SU-DHL-6 (cell line): ENCODE results near the gene CCNY.

Experiments
- H2AFZ ChIP-seq: fragments of 200-600 bp; sonication (generic); 2 replicates; pipeline ENCODE4 v1.6.1; 2014; ENCODE audit warnings: low read depth, mild to moderate bottlenecking, moderate library complexity, mixed read lengths, antibody characterized with exemption, low read length; ENCODE audit not compliant: severe bottlenecking
- H3F3A ChIP-seq: fragments of 200-600 bp; shearing (Covaris generic); 2 replicates; pipeline ENCODE4 v1.6.0; 2016; ENCODE audit warnings: antibody characterized with exemption, mild to moderate bottlenecking; ENCODE audit not compliant: insufficient read depth
- H3K27ac ChIP-seq: fragments of 200-600 bp; sonication (generic); 2 replicates; pipeline ENCODE4 v1.5.1; 2016; ENCODE audit warnings: low read depth, mild to moderate bottlenecking, low read length, moderate library complexity, mixed read lengths
- H3K27me3 ChIP-seq: fragments of 200-600 bp; sonication (generic), shearing (Covaris generic); 2 replicates; pipeline ENCODE4 v1.6.0; 2014; ENCODE audit warnings: mild to moderate bottlenecking, low read length
- H3K36me3 ChIP-seq: fragments of 200-600 bp; sonication (generic); 2 replicates; pipeline ENCODE4 v1.6.1; 2014; ENCODE audit warnings: mild to moderate bottlenecking, low read length, mixed read lengths
- H3K4me2 ChIP-seq: fragments of 300-600, 200-600 bp; shearing (Covaris generic), sonication (generic); 2 replicates; pipeline ENCODE4 v1.6.0; 2014; ENCODE audit warnings: low read length, low read depth, mild to moderate bottlenecking; ENCODE audit not compliant: poor library complexity, severe bottlenecking
- H3K4me3 ChIP-seq: fragments of 200-600 bp; sonication (generic); 2 replicates; pipeline ENCODE4 v1.5.1; 2014; ENCODE audit warnings: antibody characterized with exemption, low read length, mild to moderate bottlenecking, mixed read lengths; ENCODE audit not compliant: insufficient read depth, poor library complexity, severe bottlenecking
- H3K79me2 ChIP-seq: fragments of 200-600 bp; sonication (generic); 2 replicates; pipeline ENCODE4 v1.6.1; 2014; ENCODE audit warnings: mild to moderate bottlenecking, low read length, moderate library complexity; ENCODE audit not compliant: insufficient read depth
- H3K9ac ChIP-seq: fragments of 200-600 bp; sonication (generic); 2 replicates; pipeline ENCODE4 v1.7.0; 2014; ENCODE audit warnings: mild to moderate bottlenecking, low read length
- H3K9me2 ChIP-seq: fragments of 200-600 bp; sonication (generic); replicated peaks from 2 replicates; pipeline ENCODE4 v1.6.1; 2014; ENCODE audit warnings: low read length; ENCODE audit not compliant: insufficient read depth
- H3K9me3 ChIP-seq: fragments of 200-600 bp; sonication (generic); 2 replicates; pipeline ENCODE4 v1.6.1; 2014; ENCODE audit warnings: low read length, mixed read lengths; ENCODE audit not compliant: insufficient read depth
- H4K20me1 ChIP-seq: fragments of 200-600 bp; sonication (generic); 2 replicates; pipeline ENCODE4 v1.6.1; 2014; ENCODE audit warnings: low read depth, mild to moderate bottlenecking, antibody characterized with exemption, low read length, moderate library complexity, mixed read lengths
- EZH2phosphoT487 ChIP-seq: fragments of 200-600 bp; sonication (generic), shearing (Covaris generic); conservative IDR thresholded peaks from 2 replicates; pipeline ENCODE4 v1.6.1; 2018; ENCODE audit warnings: mild to moderate bottlenecking, antibody characterized with exemption, low read length, moderate library complexity, mixed read lengths
- TF ChIP-seq, protein P1 (sequence below): fragments of 200-600 bp; sonication (generic); IDR thresholded peaks from one replicate; pipeline ENCODE4 v1.5.1; 2017; ENCODE audit warnings: antibody characterized with exemption, mild to moderate bottlenecking, low read length, moderate library complexity; ENCODE audit not compliant: insufficient read depth, poor library complexity, severe bottlenecking

CCNY gene

DNA sequence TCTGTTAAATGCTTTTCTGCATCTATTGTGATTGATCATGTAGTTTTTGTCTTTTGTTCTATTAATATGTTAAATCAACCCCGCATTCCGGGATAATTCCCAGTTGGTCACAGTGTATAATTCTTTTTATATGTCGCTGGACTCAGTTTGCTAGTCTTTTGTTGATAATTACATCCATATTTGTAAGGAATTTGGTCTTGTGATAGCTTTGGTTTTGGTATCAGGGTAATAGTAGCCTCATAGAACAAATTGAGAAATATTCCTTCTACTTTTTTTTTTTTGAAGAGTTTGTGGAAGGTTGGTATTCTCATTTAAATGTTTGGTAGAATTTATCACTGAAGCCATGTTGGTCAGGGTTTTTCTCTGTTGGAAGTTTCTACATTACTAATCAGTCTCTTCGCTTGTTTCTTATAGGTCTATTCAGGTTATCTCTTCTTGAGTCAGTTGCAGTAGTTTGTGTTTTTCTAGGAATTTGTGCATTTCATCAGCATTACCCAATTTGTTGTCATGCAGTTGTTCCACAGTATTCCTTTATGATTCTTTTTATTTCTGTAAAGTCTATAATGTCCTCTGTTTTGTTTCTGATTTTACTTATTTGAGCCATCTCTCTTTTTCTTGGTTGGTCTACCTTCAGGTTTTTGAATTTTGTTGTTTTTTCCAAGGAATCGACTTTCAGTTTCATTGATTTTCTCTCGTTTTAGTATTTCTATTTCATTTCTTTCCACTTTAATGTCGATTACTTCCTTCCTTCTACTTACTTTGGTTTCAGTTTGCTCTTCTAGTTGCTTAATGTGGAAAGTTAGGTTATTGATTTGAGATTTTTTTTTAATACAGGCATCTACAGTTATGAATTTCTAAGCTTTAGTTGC lies 204.2 kb downstream of the CCNY start:
- H3K9me2 ChIP-seq, result no peaks in the 10 kb centered on the region
- H4K20me1 ChIP-seq, result no peaks in the 10 kb centered on the region
- no peaks in the 10 kb centered on the region for H3F3A ChIP-seq
- no peak for TF ChIP-seq EZH2phosphoT487
- TF ChIP-seq, protein P1, sequence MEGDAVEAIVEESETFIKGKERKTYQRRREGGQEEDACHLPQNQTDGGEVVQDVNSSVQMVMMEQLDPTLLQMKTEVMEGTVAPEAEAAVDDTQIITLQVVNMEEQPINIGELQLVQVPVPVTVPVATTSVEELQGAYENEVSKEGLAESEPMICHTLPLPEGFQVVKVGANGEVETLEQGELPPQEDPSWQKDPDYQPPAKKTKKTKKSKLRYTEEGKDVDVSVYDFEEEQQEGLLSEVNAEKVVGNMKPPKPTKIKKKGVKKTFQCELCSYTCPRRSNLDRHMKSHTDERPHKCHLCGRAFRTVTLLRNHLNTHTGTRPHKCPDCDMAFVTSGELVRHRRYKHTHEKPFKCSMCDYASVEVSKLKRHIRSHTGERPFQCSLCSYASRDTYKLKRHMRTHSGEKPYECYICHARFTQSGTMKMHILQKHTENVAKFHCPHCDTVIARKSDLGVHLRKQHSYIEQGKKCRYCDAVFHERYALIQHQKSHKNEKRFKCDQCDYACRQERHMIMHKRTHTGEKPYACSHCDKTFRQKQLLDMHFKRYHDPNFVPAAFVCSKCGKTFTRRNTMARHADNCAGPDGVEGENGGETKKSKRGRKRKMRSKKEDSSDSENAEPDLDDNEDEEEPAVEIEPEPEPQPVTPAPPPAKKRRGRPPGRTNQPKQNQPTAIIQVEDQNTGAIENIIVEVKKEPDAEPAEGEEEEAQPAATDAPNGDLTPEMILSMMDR, result no peak
- H3K36me3 ChIP-seq, result 0 out of 2 replicates have a peak, but pooled peaks cover under 1% of the 10 kb centered on the region
- no peaks in the 10 kb centered on the region for H3K79me2 ChIP-seq
- H3K27ac ChIP-seq, result no peak overlapping the region
- H3K27me3 ChIP-seq, result no peaks in the 10 kb centered on the region
- H3K9me3 ChIP-seq, result 0 out of 2 replicates have a peak, but pooled peaks cover 1% of the 10 kb centered on the region
- no peak overlapping the region for H3K4me2 ChIP-seq
- no peak overlapping the region for H2AFZ ChIP-seq
- H3K9ac ChIP-seq, result no peak overlapping the region
- H3K4me3 ChIP-seq, result no peak overlapping the region

DNA sequence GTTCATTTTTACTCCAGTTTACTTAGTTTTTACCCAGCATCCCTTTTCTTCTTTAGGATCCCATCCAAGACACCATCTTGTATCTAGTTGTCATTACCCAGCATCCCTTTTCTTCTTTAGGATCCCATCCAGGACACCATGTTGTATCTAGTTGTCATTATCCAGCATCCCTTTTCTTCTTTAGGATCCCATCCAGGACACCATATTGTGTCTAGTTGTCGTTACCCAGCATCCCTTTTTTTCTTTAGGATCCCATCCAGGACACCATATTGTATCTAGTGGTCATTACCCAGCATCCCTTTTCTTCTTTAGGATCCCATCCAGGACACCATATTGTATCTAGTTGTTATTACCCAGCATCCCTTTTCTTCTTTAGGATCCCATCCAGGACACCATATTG lies 205.4 kb downstream of the CCNY start:
- H3K27ac ChIP-seq, result no peak overlapping the region
- H4K20me1 ChIP-seq, result no peaks in the 10 kb centered on the region
- H3K27me3 ChIP-seq, result no peaks in the 10 kb centered on the region
- no peak overlapping the region for H3K9ac ChIP-seq
- no peak overlapping the region for H3K4me2 ChIP-seq
- no peaks in the 10 kb centered on the region for H3K9me2 ChIP-seq
- no peak for TF ChIP-seq EZH2phosphoT487
- TF ChIP-seq, protein P1, result no peak
- H3K36me3 ChIP-seq, result no peaks in the 10 kb centered on the region
- no peaks in the 10 kb centered on the region for H3K79me2 ChIP-seq
- H3F3A ChIP-seq, result no peaks in the 10 kb centered on the region
- no peak overlapping the region for H3K4me3 ChIP-seq
- no peak overlapping the region for H2AFZ ChIP-seq
- H3K9me3 ChIP-seq, result no peaks in the 10 kb centered on the region

DNA sequence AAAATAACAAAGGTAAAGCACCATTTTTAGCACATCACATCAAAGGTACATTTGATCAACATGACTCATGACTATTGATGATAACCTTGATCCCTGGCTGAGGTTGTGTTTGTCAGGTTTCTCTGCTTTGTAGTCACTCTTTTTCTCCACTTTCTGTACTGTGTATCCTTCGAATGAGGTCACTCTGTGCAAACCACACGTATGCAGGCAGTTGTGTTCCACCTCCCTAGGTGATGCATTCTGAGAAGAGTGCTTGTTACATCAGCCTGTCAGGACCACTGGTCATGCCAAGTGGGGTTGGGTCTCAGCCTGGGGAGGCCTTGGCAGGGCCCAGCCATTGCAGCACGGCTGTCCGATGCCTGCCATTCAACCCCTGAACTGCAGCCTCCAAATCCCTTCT lies 206.0 kb downstream of the CCNY start:
- Histone ChIP-seq H4K20me1 (no peaks in the 10 kb centered on the region), H3K4me3 (no peak overlapping the region), H3K36me3 (no peaks in the 10 kb centered on the region), H3K9me3 (no peaks in the 10 kb centered on the region), H3K4me2 (no peak overlapping the region), H3K9ac (no peak overlapping the region), H3K27ac (no peak overlapping the region), H3K9me2 (no peaks in the 10 kb centered on the region), H3F3A (no peaks in the 10 kb centered on the region), H2AFZ (no peak overlapping the region), H3K27me3 (no peaks in the 10 kb centered on the region), H3K79me2 (no peaks in the 10 kb centered on the region)
- TF ChIP-seq, protein P1, result no peak
- TF ChIP-seq EZH2phosphoT487, result no peak
